Neural progenitor cell (in vitro differentiated cells): ENCODE results near the gene TINCR. TPM values are rescaled to one million over a fixed set of nuclear protein-coding genes. Genes with fewer than 3 reads are reported as not detected.
A peak's percentile ranks its signal among the peaks of the same experiment; 100 is the strongest.

Experiments used
- DNase-seq: peaks from one replicate; pipeline ENCODE4 v3.0.0-alpha.2; 2016; ENCODE audit warnings: low spot score
- H2AFZ ChIP-seq: fragments of 200-600 bp; sonication (generic); replicated peaks from 2 replicates; pipeline ENCODE4 v1.6.1; 2016; ENCODE audit warnings: antibody characterized with exemption
- H3F3A ChIP-seq: fragments of 200-600 bp; sonication (generic); 2 replicates; pipeline ENCODE4 v1.6.1; 2016; ENCODE audit warnings: antibody characterized with exemption, low read depth
- H3K27ac ChIP-seq: fragments of 200-600 bp; sonication (generic); 2 replicates; pipeline ENCODE4 v1.5.1; 2016; ENCODE audit warnings: mild to moderate bottlenecking
- H3K27me3 ChIP-seq: fragments of 200-600 bp; sonication (generic); 2 replicates; pipeline ENCODE4 v1.6.1; 2016; ENCODE audit warnings: mild to moderate bottlenecking, moderate library complexity
- H3K36me3 ChIP-seq: fragments of 200-600 bp; sonication (generic); 2 replicates; pipeline ENCODE4 v1.5.1; 2016
- H3K4me1 ChIP-seq: fragments of 200-600 bp; sonication (generic); 2 replicates; pipeline ENCODE4 v1.6.1; 2016; ENCODE audit warnings: mixed run types
- H3K4me2 ChIP-seq: fragments of 200-600 bp; sonication (generic); 2 replicates; pipeline ENCODE4 v1.6.1; 2016
- H3K4me3 ChIP-seq: fragments of 200-600 bp; sonication (generic); 2 replicates; pipeline ENCODE4 v1.5.1; 2016
- H3K79me2 ChIP-seq: fragments of 200-600 bp; sonication (generic); 2 replicates; pipeline ENCODE4 v1.6.1; 2016; ENCODE audit warnings: low read depth
- H3K9ac ChIP-seq: fragments of 200-600 bp; sonication (generic); 2 replicates; pipeline ENCODE4 v1.6.1; 2016
- H3K9me3 ChIP-seq: fragments of 200-600 bp; sonication (generic); 2 replicates; pipeline ENCODE4 v1.5.1; 2016; ENCODE audit warnings: low read depth
- H4K20me1 ChIP-seq: fragments of 200-600 bp; sonication (generic); 2 replicates; pipeline ENCODE4 v1.6.1; 2016; ENCODE audit warnings: low read depth
- H3K27ac Mint-ChIP-seq: 3 replicates; pipeline ENCODE4 v1.8.0; 2021; ENCODE audit warnings: mixed read lengths
- H3K27me3 Mint-ChIP-seq: 2 replicates; pipeline ENCODE4 v1.8.0; 2022; ENCODE audit warnings: low read depth, mild to moderate bottlenecking, inconsistent platforms, moderate library complexity, mixed read lengths; ENCODE audit not compliant: insufficient read depth
- H3K36me3 Mint-ChIP-seq: 3 replicates; pipeline ENCODE4 v1.8.0; 2021; ENCODE audit warnings: mixed read lengths
- H3K4me1 Mint-ChIP-seq: 3 replicates; pipeline ENCODE4 v1.8.0; 2021; ENCODE audit warnings: mixed read lengths
- H3K4me3 Mint-ChIP-seq: 3 replicates; pipeline ENCODE4 v1.8.0; 2021; ENCODE audit warnings: mild to moderate bottlenecking, moderate library complexity, mixed read lengths
- H3K9me3 Mint-ChIP-seq: 3 replicates; pipeline ENCODE4 v1.8.0; 2020; ENCODE audit warnings: mixed read lengths
- CTCF ChIP-seq: fragments of 200-600 bp; sonication (generic); IDR thresholded peaks from 2 replicates; pipeline ENCODE4 v1.5.1; 2017; ENCODE audit warnings: antibody characterized with exemption, mild to moderate bottlenecking
- EZH2 ChIP-seq: fragments of 200-600 bp; sonication (generic); IDR thresholded peaks from 2 replicates; pipeline ENCODE4 v1.6.1; 2017; ENCODE audit warnings: antibody characterized with exemption, mild to moderate bottlenecking, moderate library complexity
- EZH2phosphoT487 ChIP-seq: fragments of 200-600 bp; sonication (generic); IDR thresholded peaks from 2 replicates; pipeline ENCODE4 v1.6.1; 2017; ENCODE audit warnings: antibody characterized with exemption
- total RNA-seq: library from RNA; depleted of rRNA; stranded (reverse); fragments of >200 nt; gene quantifications from 2 replicates; pipeline ENCODE4 v1.2.3, GENCODE V29; 2015; ENCODE audit warnings: low replicate concordance

Gene TINCR
- total RNA-seq, 1 donor from 2014 or later = 1.8 TPM

- Histone ChIP-seq H3K9me3 (no peaks in the 10 kb centered on the region), H3K36me3 (no peaks in the 10 kb centered on the region), H3F3A (peaks cover 32% of the 10 kb centered on the region), H3K4me3 (no peak overlapping the region), H3K4me1 (peaks cover 14% of the 10 kb centered on the region), H3K79me2 (no peaks in the 10 kb centered on the region), H2AFZ (no peak overlapping the region), H3K27me3 (peaks cover 29% of the 10 kb centered on the region), H3K4me2 (no peak overlapping the region), H3K27ac (no peak overlapping the region), H4K20me1 (no peaks in the 10 kb centered on the region), H3K9ac (no peak overlapping the region)
- DNase-seq = no peak
- Mint-ChIP-seq H3K4me1 (peaks cover 23% of the 10 kb centered on the region), H3K36me3 (no peaks in the 10 kb centered on the region), H3K27me3 (peaks cover 16% of the 10 kb centered on the region), H3K4me3 (no peak overlapping the region), H3K9me3 (peaks cover 9% of the 10 kb centered on the region), H3K27ac (no peak overlapping the region)
- TF ChIP-seq EZH2phosphoT487 (no peak), CTCF (peak; percentile 23), EZH2 (no peak)
Observed at GRCh38 chr19:5563008-5563431, 4.7 kb downstream of the TINCR start.

- Mint-ChIP-seq H3K9me3 (peaks cover 9% of the 10 kb centered on the region), H3K4me1 (peaks cover 26% of the 10 kb centered on the region), H3K27ac (no peak overlapping the region), H3K4me3 (no peak overlapping the region), H3K27me3 (peaks cover 15% of the 10 kb centered on the region), H3K36me3 (no peaks in the 10 kb centered on the region)
- Histone ChIP-seq H3K4me3 (no peak overlapping the region), H3K4me2 (no peak overlapping the region), H3K4me1 (peaks cover 14% of the 10 kb centered on the region), H2AFZ (no peak overlapping the region), H3K27ac (no peak overlapping the region), H3K36me3 (no peaks in the 10 kb centered on the region), H3K9me3 (no peaks in the 10 kb centered on the region), H3F3A (peaks cover 31% of the 10 kb centered on the region), H3K9ac (no peak overlapping the region), H3K27me3 (peaks cover 22% of the 10 kb centered on the region), H3K79me2 (no peaks in the 10 kb centered on the region), H4K20me1 (no peaks in the 10 kb centered on the region)
- no peak for DNase-seq
- TF ChIP-seq EZH2phosphoT487 = no peak
- TF ChIP-seq EZH2 = no peak
- no peak for TF ChIP-seq CTCF
Observed at GRCh38 chr19:5562280-5562679, 5.5 kb downstream of the TINCR start.

GRCh38 chr19:5561559-5561958 lies 6.2 kb downstream of the TINCR start:
- Mint-ChIP-seq H3K27me3 (peaks cover 15% of the 10 kb centered on the region), H3K9me3 (peaks cover 9% of the 10 kb centered on the region), H3K36me3 (no peaks in the 10 kb centered on the region), H3K4me3 (peak overlapping the region; percentile 46), H3K4me1 (peaks cover 26% of the 10 kb centered on the region), H3K27ac (no peak overlapping the region)
- Histone ChIP-seq H2AFZ (no peak overlapping the region), H4K20me1 (no peaks in the 10 kb centered on the region), H3K4me3 (no peak overlapping the region), H3K36me3 (no peaks in the 10 kb centered on the region), H3F3A (peaks cover 24% of the 10 kb centered on the region), H3K27ac (no peak overlapping the region), H3K9ac (no peak overlapping the region), H3K79me2 (no peaks in the 10 kb centered on the region), H3K4me2 (no peak overlapping the region), H3K27me3 (peaks cover 15% of the 10 kb centered on the region), H3K4me1 (peaks cover 14% of the 10 kb centered on the region), H3K9me3 (no peaks in the 10 kb centered on the region)
- DNase-seq = no peak
- TF ChIP-seq CTCF (peak; percentile 67), EZH2 (no peak), EZH2phosphoT487 (no peak)
